Activated CD4-positive, alpha-beta memory T cell treated with anti-CD3 and anti-CD28 coated beads, Interleukin-2, amount 10 ng/mL, durations not matched to agents 7 days and 5 days (primary cell): ENCODE measurements around the gene GRK2. TPM values are rescaled to one million over a fixed set of nuclear protein-coding genes. Genes with fewer than 3 reads are reported as not detected.

Experiments used
- CTCF ChIA-PET: fragments of 350-600 bp; sonication (Branson Sonifier 250); formaldehyde crosslinking; loops from one replicate; lab custom pipeline; 2021; ENCODE audit warnings: antibody characterized with exemption, inconsistent platforms; lab: Charles Lee
- POLR2A ChIA-PET: fragments of 350-600 bp; sonication (Branson Sonifier 250); formaldehyde crosslinking; loops from one replicate; lab custom pipeline; 2021; ENCODE audit warnings: antibody characterized with exemption; lab: Charles Lee
- DNase-seq: peaks from one replicate; pipeline ENCODE4 v3.0.0-alpha.2; 2020
- H3K27ac Mint-ChIP-seq: one replicate; pipeline ENCODE4 v1.8.0; 2021; ENCODE audit warnings: mild to moderate bottlenecking, mixed read lengths
- H3K27me3 Mint-ChIP-seq: one replicate; pipeline ENCODE4 v1.8.0; 2021; ENCODE audit warnings: mixed read lengths
- H3K36me3 Mint-ChIP-seq: one replicate; pipeline ENCODE4 v1.8.0; 2021; ENCODE audit warnings: low read depth, mixed read lengths
- H3K4me1 Mint-ChIP-seq: one replicate; pipeline ENCODE4 v1.8.0; 2021; ENCODE audit warnings: mixed read lengths
- H3K4me3 Mint-ChIP-seq: one replicate; pipeline ENCODE4 v1.8.0; 2021; ENCODE audit warnings: mild to moderate bottlenecking, mixed read lengths
- H3K9me3 Mint-ChIP-seq: one replicate; pipeline ENCODE4 v1.8.0; 2021; ENCODE audit warnings: mixed read lengths
- total RNA-seq, 2 experiments: library from RNA; stranded (reverse); gene quantifications; one replicate each; pipeline ENCODE4 v1.2.3, GENCODE V29; 2021

GRK2 gene
- total RNA-seq, 2 experiments from 2014 or later: 333 to 338 TPM

GRCh38 chr11:67280788-67281551 is 14.7 kb downstream of the GRK2 start:
- H3K9me3 Mint-ChIP-seq: no peaks in the 10 kb centered on the region
- no peak overlapping the region for H3K4me3 Mint-ChIP-seq
- ChIA-PET POLR2A (interaction anchor here (1.7 to 4.7 kb wide), 4 partner anchors 9 to 36 kb away, joined by 4 to 77 read pairs (median 10); partner anchors contain the start of genes GRK2 and SSH3), CTCF (no interaction called here)
- peaks cover 65% of the 10 kb centered on the region for H3K4me1 Mint-ChIP-seq
- H3K27ac Mint-ChIP-seq: peak overlapping the region; percentile 11
- no peaks in the 10 kb centered on the region for H3K27me3 Mint-ChIP-seq
- DNase-seq: no peak
- H3K36me3 Mint-ChIP-seq: peaks cover 71% of the 10 kb centered on the region

GRCh38 chr11:67281552-67282150 is 15.4 kb downstream of the GRK2 start:
- Mint-ChIP-seq H3K27ac (peak overlapping the region; percentile 49), H3K9me3 (no peaks in the 10 kb centered on the region), H3K36me3 (peaks cover 72% of the 10 kb centered on the region), H3K4me1 (peaks cover 65% of the 10 kb centered on the region), H3K4me3 (no peak overlapping the region), H3K27me3 (no peaks in the 10 kb centered on the region)
- POLR2A ChIA-PET: interaction anchor here (1.5 to 12.9 kb wide), 4 partner anchors 8 to 36 kb away, joined by 5 to 494 read pairs (median 10); partner anchors contain the start of genes GRK2 and SSH3
- CTCF ChIA-PET: interaction anchor here (2.2 kb wide), 1 partner anchor 10 kb away, joined by 11 read pairs; no protein-coding TSS in a partner anchor
- no peak for DNase-seq

GRCh38 chr11:67282155-67282875 is 16.0 kb downstream of the GRK2 start:
- Mint-ChIP-seq H3K4me3 (no peak overlapping the region), H3K27me3 (no peaks in the 10 kb centered on the region), H3K4me1 (peaks cover 65% of the 10 kb centered on the region), H3K9me3 (no peaks in the 10 kb centered on the region), H3K36me3 (peaks cover 72% of the 10 kb centered on the region), H3K27ac (peak overlapping the region; percentile 71)
- POLR2A ChIA-PET: interaction anchor here (1.5 to 12.9 kb wide), 3 partner anchors 9 to 35 kb away, joined by 5 to 494 read pairs (median 15); partner anchors contain the start of genes GRK2 and SSH3
- CTCF ChIA-PET: interaction anchor here (0.5 to 2.2 kb wide), 2 partner anchors 11 to 34 kb away, joined by 4 to 11 read pairs; no protein-coding TSS in a partner anchor
- DNase-seq: no peak

GRCh38 chr11:67282876-67283371 is 16.7 kb downstream of the GRK2 start:
- ChIA-PET POLR2A (interaction anchor here (1.5 to 12.9 kb wide), 3 partner anchors 10 to 35 kb away, joined by 5 to 494 read pairs (median 15); partner anchors contain the start of genes GRK2 and SSH3), CTCF (interaction anchor here (2.2 kb wide), 1 partner anchor 11 kb away, joined by 11 read pairs; no protein-coding TSS in a partner anchor)
- Mint-ChIP-seq H3K9me3 (no peaks in the 10 kb centered on the region), H3K36me3 (peaks cover 72% of the 10 kb centered on the region), H3K4me3 (no peak overlapping the region), H3K27me3 (no peaks in the 10 kb centered on the region), H3K27ac (peak overlapping the region; percentile 44), H3K4me1 (peaks cover 66% of the 10 kb centered on the region)
- no peak for DNase-seq

GRCh38 chr11:67283481-67283963 is 17.2 kb downstream of the GRK2 start:
- H3K4me3 Mint-ChIP-seq: no peak overlapping the region
- H3K27me3 Mint-ChIP-seq: no peaks in the 10 kb centered on the region
- DNase-seq: no peak
- POLR2A ChIA-PET: interaction anchor here (1.5 to 12.9 kb wide), 3 partner anchors 10 to 34 kb away, joined by 5 to 494 read pairs (median 15); partner anchors contain the start of genes GRK2 and SSH3
- H3K36me3 Mint-ChIP-seq: peaks cover 74% of the 10 kb centered on the region
- H3K4me1 Mint-ChIP-seq: peaks cover 64% of the 10 kb centered on the region
- CTCF ChIA-PET: interaction anchor here (2.2 kb wide), 1 partner anchor 12 kb away, joined by 11 read pairs; no protein-coding TSS in a partner anchor
- peak overlapping the region; percentile 49 for H3K27ac Mint-ChIP-seq
- no peaks in the 10 kb centered on the region for H3K9me3 Mint-ChIP-seq

GRCh38 chr11:67284811-67285540 is 18.7 kb downstream of the GRK2 start:
- Mint-ChIP-seq H3K4me3 (no peak overlapping the region), H3K4me1 (peaks cover 55% of the 10 kb centered on the region), H3K27ac (peak overlapping the region; percentile 65), H3K27me3 (no peaks in the 10 kb centered on the region), H3K9me3 (no peaks in the 10 kb centered on the region), H3K36me3 (peaks cover 69% of the 10 kb centered on the region)
- ChIA-PET POLR2A (interaction anchor here (0.9 to 12.9 kb wide), 5 partner anchors 9 to 117 kb away, joined by 3 to 494 read pairs (median 3); partner anchors contain the start of genes GRK2 and PPP1CA), CTCF (no interaction called here)
- no peak for DNase-seq

GRCh38 chr11:67285541-67286498 is 19.5 kb downstream of the GRK2 start:
- no peak for DNase-seq
- H3K27me3 Mint-ChIP-seq: no peaks in the 10 kb centered on the region
- peaks cover 69% of the 10 kb centered on the region for H3K36me3 Mint-ChIP-seq
- peaks cover 58% of the 10 kb centered on the region for H3K4me1 Mint-ChIP-seq
- POLR2A ChIA-PET: interaction anchor here (0.9 to 12.9 kb wide), 8 partner anchors 8 to 116 kb away, joined by 3 to 494 read pairs (median 24); partner anchors contain the start of genes GRK2, PPP1CA and SSH3
- CTCF ChIA-PET: interaction anchor here (3.8 kb wide), 1 partner anchor 8 kb away, joined by 32 read pairs; no protein-coding TSS in a partner anchor
- no peaks in the 10 kb centered on the region for H3K9me3 Mint-ChIP-seq
- no peak overlapping the region for H3K4me3 Mint-ChIP-seq
- H3K27ac Mint-ChIP-seq: peak overlapping the region; percentile 99

GRCh38 chr11:67286621-67287333 is 20.5 kb downstream of the GRK2 start:
- peaks cover 76% of the 10 kb centered on the region for H3K36me3 Mint-ChIP-seq
- ChIA-PET CTCF (interaction anchor here (1.4 to 3.8 kb wide), 4 partner anchors 9 to 19 kb away, joined by 5 to 32 read pairs (median 18); partner anchors contain the start of genes GRK2 and SSH3), POLR2A (interaction anchor here (1.3 to 12.9 kb wide), 8 partner anchors 14 to 150 kb away, joined by 3 to 494 read pairs (median 34); partner anchors contain the start of genes GRK2, PPP1CA, PTPRCAP and SSH3)
- peak; percentile 36 for DNase-seq
- no peaks in the 10 kb centered on the region for H3K27me3 Mint-ChIP-seq
- peaks cover 66% of the 10 kb centered on the region for H3K4me1 Mint-ChIP-seq
- H3K9me3 Mint-ChIP-seq: no peaks in the 10 kb centered on the region
- H3K4me3 Mint-ChIP-seq: peak overlapping the region; percentile 74
- peak overlapping the region; percentile 99 for H3K27ac Mint-ChIP-seq

GRCh38 chr11:67287355-67288197 is 21.3 kb downstream of the GRK2 start:
- peak overlapping the region; percentile 99 for H3K27ac Mint-ChIP-seq
- CTCF ChIA-PET: interaction anchor here (1.0 to 4.1 kb wide), 9 partner anchors 8 to 64 kb away, joined by 3 to 32 read pairs (median 6); partner anchors contain the start of genes GRK2 and SSH3
- H3K9me3 Mint-ChIP-seq: no peaks in the 10 kb centered on the region
- peak; percentile 70 for DNase-seq
- peaks cover 76% of the 10 kb centered on the region for H3K36me3 Mint-ChIP-seq
- H3K4me3 Mint-ChIP-seq: peak overlapping the region; percentile 74
- H3K27me3 Mint-ChIP-seq: no peaks in the 10 kb centered on the region
- H3K4me1 Mint-ChIP-seq: peaks cover 69% of the 10 kb centered on the region
- POLR2A ChIA-PET: interaction anchor here (1.0 to 12.9 kb wide), 19 partner anchors 9 to 203 kb away, joined by 3 to 494 read pairs (median 6); partner anchors contain the start of genes GRK2, POLD4, PPP1CA and PTPRCAP
